ENCODE data around the gene CDK15. TPM values are rescaled to one million over a fixed set of nuclear protein-coding genes. Genes with fewer than 3 reads are reported as not detected.

The CDK15 gene
- total RNA-seq, 4 donors from 2014 or later = 0.07 to 1.8 (median 1.4) TPM

GRCh38 chr2:201813996-201814760 is 7.8 kb downstream of the CDK15 start:
- TF ChIP-seq CTCF (IDR thresholded peaks at IDR 0.05) = no peak
- TF ChIP-seq POLR2A (IDR thresholded peaks at IDR 0.05) = no peak
- no peak for TF ChIP-seq POLR2AphosphoS5 (IDR thresholded peaks at IDR 0.05)
- TF ChIP-seq EP300 (IDR thresholded peaks at IDR 0.05) = no peak
- no peak for ATAC-seq
- WGBS, 2 donors (ENCODE audit: low coverage in 1 of 2) = 51% methylated on average over 9 of the region's 9 CpGs
- Histone ChIP-seq H3K27me3 (no peaks in the 10 kb centered on the region), H3K4me3 (no peak overlapping the region), H3K9me3 (no peaks in the 10 kb centered on the region), H3K4me1 (no peaks in the 10 kb centered on the region), H3K36me3 (no peaks in the 10 kb centered on the region), H3K27ac (no peak overlapping the region)

GRCh38 chr2:201816657-201817575 is 10.6 kb downstream of the CDK15 start:
- Histone ChIP-seq H3K27me3 (no peaks in the 10 kb centered on the region), H3K4me3 (no peak overlapping the region), H3K4me1 (no peaks in the 10 kb centered on the region), H3K36me3 (no peaks in the 10 kb centered on the region), H3K9me3 (no peaks in the 10 kb centered on the region), H3K27ac (no peak overlapping the region)
- 78 to 90% methylated on average over 5 of the region's 5 CpGs for WGBS, 2 donors (ENCODE audit: low coverage in 1 of 2)
- TF ChIP-seq EP300 (IDR thresholded peaks at IDR 0.05) = no peak
- no peak for TF ChIP-seq POLR2A (IDR thresholded peaks at IDR 0.05)
- no peak for TF ChIP-seq CTCF (IDR thresholded peaks at IDR 0.05)
- TF ChIP-seq POLR2AphosphoS5 (IDR thresholded peaks at IDR 0.05) = no peak
- ATAC-seq = no peak

- H3K27ac ChIP-seq = no peak overlapping the region
These were observed 14.2 kb downstream of the CDK15 start for GRCh38 chr2:201820383-201821007.

GRCh38 chr2:201821080-201821479 is 14.7 kb downstream of the CDK15 start:
- H3K9me3 ChIP-seq = no peaks in the 10 kb centered on the region
- H3K4me3 ChIP-seq = no peak overlapping the region
- TF ChIP-seq EP300 (IDR thresholded peaks at IDR 0.05) (no peak), POLR2A (IDR thresholded peaks at IDR 0.05) (no peak), POLR2AphosphoS5 (IDR thresholded peaks at IDR 0.05) (no peak), CTCF (IDR thresholded peaks at IDR 0.05) (no peak)
- H3K27me3 ChIP-seq = no peaks in the 10 kb centered on the region
- H3K4me1 ChIP-seq = no peaks in the 10 kb centered on the region
- no peak overlapping the region for H3K27ac ChIP-seq
- WGBS, 2 donors (ENCODE audit: low coverage in 1 of 2) = 45 to 100% methylated on average over 1 to 2 of the region's 5 CpGs
- no peaks in the 10 kb centered on the region for H3K36me3 ChIP-seq
- ATAC-seq = no peak

More at GRCh38 chr2:201820383-201821007, 14.2 kb downstream of the CDK15 start:
- H3K4me1 ChIP-seq = no peaks in the 10 kb centered on the region
- 44 to 75% methylated on average over 2 to 4 of the region's 4 CpGs for WGBS, 2 donors (ENCODE audit: low coverage in 1 of 2)
- H3K36me3 ChIP-seq = no peaks in the 10 kb centered on the region
- H3K4me3 ChIP-seq = no peak overlapping the region
- no peaks in the 10 kb centered on the region for H3K9me3 ChIP-seq
- no peak for ATAC-seq
- no peak for TF ChIP-seq POLR2A (IDR thresholded peaks at IDR 0.05)
- TF ChIP-seq POLR2AphosphoS5 (IDR thresholded peaks at IDR 0.05) = no peak
- no peak for TF ChIP-seq CTCF (IDR thresholded peaks at IDR 0.05)
- no peak for TF ChIP-seq EP300 (IDR thresholded peaks at IDR 0.05)
- H3K27me3 ChIP-seq = no peaks in the 10 kb centered on the region

Measured in gastroesophageal sphincter (tissue), 4 donors.